GM18867 (cell line): Measurements from ENCODE around the gene SPG11.
"Not testable (repeated sequence)": the region's sequence is repeated elsewhere in the genome, so short reads cannot be mapped to it uniquely, and the experiment has no call there.

ENCODE experiments used
- ATAC-seq: cut with Tn5 transposase; IDR thresholded peaks from one replicate; pipeline ENCODE4 v1.9.1; 2021; ENCODE audit warnings: mild to moderate bottlenecking, moderate library complexity; ENCODE audit not compliant: unreplicated experiment

Gene SPG11

DNA sequence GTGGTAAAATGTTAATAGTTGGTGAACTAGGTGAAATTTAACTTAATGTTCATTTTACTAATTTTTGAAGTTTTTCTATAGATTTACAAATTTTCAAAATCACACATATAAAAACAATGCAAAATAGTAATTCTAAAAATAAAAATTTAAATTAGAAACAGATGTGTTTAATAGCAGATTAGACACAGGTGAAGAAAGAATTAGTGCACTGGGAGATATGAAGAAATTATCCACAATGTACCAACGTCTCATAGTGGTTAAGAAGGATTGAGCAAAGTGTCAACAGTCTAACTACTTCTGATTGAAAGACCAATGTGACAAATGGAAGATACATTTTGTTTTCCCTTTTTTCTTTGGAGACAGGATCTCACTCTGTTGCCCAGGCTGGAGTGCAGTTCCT, 26.5 kb downstream of the SPG11 start:
- ATAC-seq = no peak

DNA sequence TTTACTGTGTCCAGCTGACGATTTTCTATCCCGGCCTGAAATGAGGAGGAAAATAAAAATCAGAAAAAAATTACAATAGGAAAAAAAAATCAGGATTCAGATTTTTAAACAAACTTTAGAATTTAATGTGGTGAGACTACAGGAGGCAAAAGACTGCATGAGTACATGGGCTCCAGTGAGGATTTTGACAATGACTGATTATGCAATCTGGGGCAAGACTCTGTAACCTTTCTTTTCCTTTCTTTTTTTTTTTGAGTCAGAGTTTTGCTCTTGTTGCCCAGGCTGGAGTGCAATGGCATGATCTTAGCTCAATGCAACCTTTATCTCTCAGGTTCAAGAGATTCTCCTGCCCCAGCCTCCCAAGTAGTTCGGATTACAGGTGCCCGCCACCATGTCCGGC, 29.9 kb downstream of the SPG11 start:
- no peak for ATAC-seq

DNA sequence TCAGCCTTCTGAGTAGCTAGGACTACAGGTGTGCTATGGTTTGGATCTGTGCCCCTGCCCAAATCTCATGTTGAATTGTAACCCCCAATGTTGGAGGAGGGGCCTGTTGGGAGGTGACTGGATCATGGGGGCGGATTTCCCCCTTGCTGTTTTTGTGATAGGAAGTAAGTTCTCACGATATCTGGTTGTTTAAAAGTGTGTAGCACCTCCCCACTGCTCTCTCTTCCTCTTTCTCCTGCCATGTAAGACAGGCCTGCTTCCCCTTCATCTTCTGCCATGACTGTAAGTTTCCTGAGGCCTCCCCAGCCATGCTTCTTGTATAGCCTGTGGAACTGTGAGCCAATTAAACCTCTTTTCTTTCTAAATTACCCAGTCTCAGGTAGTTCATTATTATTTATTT, 38.2 kb downstream of the SPG11 start:
- not testable (repeated sequence) for ATAC-seq

DNA sequence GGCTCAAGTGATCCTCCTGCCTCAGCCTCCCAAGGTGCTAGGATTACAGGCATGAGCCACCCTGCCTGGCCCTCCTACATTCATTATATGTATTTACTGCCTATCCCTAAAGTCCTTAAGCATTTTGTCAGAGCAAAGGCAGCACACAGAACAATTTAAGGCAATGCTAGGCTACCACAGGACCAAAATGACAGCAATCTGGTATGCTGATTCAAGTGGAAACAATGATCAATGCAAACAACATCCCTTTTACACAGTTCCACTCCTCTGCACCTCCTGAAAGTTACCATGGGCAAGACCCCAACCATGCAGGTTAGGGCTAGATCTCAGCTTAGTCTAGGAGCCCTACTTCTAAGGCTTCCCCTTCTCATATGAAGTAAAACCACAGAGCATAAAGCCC, 40.3 kb downstream of the SPG11 start:
- ATAC-seq = no peak

DNA sequence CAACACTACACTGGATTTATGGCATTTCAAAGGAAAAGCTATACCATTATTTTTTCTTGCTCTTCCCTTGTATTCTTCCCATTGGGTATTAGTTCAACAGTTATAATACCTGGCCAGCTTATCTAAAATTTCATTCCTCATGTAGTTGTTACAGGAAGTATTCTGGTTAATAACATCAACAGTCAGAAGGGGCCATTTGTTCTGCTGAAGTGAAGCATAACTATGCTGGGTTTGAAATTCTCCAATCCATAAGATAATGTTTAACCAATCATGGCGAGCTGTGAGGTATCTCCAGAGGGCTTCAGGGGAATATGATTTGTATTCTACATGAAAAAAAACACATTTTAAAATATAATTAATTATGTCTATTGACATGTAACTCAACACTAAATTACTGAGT, 43.4 kb downstream of the SPG11 start:
- ATAC-seq = no peak

DNA sequence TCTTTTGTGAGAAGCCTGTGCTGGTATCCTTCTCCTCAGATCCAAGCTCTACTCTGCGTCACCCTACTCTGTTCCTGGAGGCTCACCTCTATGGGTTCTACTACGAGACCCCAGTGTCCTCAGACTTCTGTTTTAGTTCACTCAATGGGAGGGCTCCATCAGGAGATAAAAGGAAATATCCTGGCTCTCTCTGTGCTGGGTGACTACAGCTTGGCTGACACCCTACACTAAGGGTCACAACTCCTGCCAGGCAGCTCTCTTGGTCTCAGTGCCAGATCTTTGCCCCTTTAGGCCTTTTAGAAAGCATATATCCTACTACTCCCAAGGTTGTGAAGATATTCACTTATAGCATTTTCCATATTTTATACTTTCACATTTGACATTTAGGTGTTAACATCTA, 46.5 kb downstream of the SPG11 start:
- ATAC-seq = no peak

DNA sequence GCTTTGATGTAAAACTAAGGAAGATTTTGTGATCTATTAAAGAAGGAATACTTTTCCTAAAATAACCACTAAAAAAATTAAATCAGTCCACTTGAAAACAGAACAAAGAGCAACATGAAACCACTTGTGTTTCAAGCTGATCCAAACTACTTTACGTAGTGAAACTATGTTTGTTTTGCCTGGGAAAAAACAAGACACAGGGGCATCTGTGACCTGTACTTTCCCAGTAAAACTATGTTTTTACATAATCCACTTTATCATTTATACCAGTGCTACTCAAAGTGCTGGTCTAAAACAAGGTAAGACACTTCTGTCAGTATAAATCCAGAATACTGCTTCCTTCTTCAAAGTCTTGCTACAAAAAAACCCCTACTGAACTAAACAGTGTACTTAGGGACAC, 56.7 kb downstream of the SPG11 start:
- ATAC-seq = no peak

DNA sequence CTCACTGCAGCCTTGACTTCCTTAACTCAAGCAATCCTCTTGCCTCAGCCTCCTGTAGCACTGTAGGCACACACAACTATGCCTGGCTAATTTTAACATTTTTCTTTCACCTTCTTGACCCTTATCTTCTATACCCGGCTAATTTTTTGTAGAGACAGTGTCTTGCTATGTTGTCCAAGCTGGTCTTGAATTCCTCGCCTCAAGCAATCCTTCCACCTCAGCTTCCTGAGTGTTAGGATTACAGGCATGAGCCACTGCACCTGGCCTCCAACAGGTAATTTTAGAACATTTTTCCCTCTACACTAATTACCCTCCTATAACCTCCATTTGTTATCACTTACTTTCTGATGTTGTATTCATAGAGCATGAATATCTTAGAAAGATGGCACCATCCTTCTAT, 60.3 kb downstream of the SPG11 start:
- ATAC-seq = no peak

DNA sequence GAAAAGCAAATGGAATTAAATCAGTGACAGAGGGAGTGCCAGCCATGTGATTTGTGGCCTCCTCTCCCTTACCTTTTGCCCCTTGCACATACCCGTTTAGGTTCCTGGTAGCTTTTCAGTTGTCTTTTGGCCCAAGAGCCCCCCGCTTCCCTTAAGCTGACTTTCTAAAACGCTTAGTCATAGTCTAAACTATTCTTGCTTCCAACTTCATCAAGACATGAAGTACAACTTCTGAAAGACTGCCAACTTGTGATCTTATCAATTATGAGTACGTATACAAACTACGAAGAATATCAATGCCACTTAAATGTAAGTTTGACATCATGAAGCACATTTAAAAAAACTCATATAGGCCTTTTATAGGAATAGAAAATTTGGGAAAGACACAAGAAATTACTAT, 64.6 kb downstream of the SPG11 start:
- no peak for ATAC-seq

DNA sequence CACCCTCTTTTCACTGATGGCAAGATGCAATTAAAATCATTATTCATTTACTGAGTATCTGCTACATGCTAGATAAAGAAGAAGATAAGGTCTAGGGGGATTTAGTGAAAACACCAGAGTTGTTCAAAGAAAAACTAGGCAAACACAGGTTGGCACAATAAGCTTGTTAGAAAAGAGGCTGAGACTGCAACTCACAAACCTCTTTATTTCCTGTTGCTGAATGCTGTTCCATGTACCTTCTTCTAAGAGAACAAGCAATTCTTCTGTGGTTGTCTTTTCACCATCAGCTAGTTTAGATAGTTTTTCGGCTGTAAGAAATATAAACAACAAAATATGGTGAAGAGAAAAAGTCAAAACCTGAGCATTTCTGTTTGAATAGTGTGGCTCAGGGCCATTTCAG, 65.4 kb downstream of the SPG11 start:
- ATAC-seq = no peak

DNA sequence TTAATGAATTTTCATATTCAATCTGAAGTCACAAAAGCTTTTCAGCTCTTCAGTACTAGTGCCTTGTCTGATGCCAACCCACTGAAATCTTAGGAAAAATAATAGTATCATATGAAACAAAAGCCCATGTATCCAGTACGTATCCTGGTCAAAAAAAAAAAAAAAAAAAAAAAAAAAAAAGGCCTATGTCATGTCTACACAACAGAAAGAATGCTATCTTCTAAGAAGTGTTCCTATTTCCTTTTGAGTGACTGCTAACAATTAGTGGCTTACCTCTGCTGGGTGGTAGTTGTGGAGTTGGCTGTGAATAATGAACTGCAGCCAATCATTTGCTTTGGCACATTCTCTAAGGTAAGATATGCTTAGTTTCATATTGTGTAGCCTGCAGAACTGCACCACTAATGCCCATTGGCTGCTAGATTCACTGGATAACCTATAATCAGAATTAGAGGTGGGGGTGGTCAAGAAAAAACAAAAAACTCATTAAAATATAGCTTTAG, 66.9 kb downstream of the SPG11 start:
- ATAC-seq = no peak

DNA sequence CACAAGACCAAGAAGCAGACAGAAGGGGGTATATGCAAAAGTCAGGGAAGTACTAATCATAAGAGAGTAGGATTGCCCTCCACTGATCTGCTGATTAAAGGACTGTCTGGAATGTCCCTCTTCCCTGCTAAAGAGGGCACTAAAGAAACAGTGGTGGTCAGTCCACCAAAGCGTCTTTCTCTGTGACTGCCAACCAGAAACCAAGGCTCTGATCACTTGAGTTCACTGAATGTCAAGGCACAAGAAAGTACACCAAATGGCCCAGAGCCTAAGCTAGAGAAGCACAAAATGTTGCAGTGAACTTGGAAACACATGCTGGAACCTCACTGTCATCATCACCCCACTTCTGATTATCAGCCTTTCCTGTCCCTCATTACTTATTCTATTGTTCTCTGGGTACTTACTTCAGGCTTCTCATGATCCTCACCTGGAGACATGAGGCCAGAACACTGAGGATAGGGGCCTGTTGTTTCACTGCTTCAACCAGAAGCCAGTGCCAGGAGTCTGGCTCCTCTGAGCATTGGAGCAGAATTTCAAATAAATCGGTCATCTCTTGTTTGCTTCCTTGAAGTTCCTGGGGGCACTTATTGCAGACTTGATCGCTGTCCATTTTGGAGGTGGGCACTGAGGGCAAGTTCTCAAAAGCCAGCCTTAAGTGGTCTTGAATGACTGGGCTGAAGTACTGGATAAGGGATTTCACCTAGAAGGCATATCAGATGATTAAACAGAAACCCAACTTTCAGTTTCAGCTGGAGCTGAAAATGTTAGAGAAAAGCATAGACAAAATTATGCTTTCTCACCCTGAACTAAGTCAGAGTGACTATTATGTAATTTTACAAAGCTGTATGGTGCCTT, 67.6 kb downstream of the SPG11 start:
- ATAC-seq = no peak

DNA sequence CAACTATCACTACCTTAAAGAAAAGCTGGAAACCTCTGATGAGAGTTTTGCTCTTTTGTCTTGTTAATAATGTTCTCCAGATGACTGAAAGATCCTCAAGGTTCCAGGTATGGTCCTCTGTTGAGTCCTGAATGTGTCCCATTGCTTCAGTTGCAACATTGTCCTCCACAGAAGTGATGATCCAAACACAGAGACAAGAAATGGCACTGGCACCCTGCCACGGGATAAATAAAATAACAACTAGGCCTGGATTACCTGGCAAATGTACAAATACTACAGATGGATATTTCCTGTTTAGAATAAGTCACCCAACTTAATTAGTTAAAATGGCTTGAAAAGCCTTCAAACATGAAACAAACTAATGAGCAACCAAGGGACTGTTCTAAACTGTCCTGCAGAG, 68.2 kb downstream of the SPG11 start:
- ATAC-seq = no peak

DNA sequence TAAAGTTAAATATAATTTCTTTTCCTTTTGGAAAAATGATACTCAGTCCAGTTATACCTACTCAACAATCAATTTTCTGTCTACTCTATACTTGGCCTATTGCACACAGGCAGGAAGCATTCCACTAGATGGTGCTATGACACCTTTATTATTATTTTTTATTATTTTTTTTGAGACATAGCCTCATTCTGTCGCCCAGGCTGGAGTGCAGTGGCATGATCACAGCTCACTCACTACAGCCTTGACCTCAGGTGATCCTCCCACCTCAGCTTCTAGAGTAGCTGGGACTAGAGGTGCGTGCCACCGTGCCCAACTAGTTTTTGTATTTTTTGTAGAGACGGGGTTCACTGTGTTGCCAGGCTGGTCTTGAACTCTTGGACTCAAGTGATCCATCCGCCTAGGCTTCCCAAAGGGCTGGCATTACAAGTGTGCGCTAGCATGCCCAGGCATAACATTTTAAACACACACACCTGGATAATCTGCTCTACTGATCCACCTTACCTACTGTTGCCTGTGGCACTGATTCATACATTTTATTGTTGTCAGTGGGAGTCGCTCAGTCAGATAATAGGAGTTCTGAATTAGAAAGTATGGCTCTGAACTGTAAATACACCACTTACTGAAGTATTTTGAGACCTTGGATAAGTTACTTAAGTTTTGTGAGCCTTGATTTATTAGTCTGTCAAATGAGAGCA, 70.3 kb downstream of the SPG11 start:
- ATAC-seq = no peak

DNA sequence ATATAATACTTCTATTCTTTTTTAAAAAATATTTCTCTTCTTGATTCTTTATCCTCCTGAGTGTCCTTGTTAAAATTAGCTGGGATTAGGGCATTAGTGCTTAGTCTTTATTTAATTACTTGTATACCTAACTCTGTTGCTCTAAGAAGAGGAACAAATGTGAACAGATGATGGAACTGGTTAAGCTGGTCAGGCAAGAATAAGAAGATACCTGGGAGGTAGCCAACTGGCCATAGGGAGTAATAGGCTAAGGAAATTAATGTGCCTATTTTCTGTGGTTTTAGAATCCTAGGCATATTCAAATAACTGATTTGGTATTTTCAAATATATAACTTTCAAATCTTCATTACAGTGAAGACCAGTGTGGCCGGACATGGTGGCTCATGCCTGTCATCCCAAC, 72.1 kb downstream of the SPG11 start:
- ATAC-seq = no peak

DNA sequence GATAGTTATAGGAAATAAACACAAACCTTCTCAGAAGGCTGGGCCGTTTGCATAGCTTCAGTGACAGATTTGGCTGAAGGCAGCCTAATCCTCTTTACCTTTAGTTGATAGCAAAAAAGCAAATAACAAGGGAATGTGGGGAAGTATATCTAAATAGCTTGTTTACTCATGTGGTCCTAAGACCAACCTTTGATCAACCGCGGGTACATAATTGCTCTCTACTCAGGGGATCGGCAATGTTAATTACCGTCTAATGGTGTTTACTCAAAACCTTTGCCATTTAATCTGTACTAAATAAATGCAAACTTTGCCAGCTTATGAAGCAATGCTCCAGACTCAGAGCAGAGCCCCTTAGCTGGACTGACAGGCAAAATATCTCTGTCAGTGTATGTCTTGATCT, 74.9 kb downstream of the SPG11 start:
- ATAC-seq = no peak

DNA sequence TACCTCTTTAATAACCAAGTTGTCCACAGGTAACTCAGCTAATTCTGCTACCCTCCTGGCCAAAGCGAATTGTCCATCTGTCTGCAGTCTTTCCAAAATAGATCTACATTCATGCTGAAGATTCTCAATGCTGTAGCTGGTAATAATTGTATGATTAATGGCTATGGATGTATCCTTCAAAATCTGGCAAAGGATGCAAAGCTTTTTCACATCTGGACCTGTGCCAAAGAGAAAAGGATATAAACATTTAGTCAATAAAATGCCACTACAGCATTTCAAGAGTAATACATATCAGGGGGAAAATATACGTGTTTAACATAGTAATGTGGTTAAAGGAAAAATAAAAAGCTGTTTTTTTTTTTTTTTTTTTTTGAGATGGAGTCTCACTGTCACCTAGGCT, 77.8 kb downstream of the SPG11 start:
- ATAC-seq = no peak

DNA sequence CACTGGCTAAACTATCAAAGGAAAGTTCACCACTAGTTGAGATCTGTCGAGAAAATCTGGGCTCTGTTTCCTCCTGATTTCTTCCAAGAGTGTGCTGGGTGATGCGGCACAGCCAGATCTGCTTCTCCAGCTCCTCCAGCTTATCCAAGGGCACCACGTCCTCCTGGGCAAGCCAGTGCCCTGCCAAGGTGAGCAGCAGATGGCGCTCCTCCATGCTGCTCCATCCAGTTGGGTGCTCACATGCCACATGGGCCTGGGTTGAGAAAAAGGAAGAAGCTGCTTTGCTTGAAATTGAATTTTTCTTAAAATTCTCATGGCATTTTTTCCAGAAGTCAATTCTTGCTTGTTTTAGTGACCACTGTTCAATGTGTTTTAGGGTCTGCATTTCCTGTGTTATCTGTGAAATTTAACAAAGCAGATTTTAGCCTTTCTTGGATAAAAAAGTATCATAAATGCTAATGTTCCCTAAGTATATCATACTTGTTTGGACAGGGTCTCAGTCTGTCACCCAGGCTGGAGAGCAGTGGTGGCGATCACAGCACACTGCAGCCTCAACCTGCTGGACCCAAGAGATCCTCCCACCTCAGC, 79.2 kb downstream of the SPG11 start:
- no peak for ATAC-seq

DNA sequence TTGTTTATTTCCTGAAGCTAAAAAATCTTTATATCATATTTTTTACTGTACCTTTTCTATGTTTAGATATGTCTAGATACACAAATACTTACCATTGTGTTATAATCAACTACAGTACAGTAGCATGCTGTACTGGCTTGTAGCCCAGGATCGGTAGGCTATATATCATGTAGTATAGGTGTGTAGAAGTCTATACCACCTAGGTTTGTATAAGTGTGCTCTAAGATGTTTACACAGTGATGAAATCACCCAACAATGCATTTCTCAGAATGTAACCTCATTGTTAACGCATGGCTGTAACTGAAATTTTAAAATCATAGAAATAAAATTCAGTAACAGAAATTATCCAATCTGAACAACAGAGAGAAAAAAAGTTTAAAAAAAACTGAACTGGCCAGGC, 83.4 kb downstream of the SPG11 start:
- no peak for ATAC-seq

DNA sequence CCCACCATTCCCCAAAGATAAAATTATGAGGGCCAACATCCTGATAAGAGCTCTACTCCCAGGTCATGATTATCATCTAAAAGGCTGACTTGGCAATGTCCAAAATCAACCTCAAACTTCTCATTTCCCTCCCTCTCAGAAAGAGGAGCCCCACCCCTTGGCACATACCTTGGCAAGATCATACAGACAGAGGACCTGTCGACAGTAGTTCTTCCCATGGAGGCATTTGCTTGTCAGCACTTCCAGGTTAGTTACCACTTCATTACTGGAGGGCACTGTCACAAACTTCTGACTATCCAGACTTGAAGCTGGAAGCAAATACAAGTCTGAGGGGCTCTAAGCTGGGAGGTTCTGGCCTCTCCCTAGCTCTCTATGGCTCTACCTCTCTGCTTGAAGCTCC, 88.7 kb downstream of the SPG11 start:
- no peak for ATAC-seq

DNA sequence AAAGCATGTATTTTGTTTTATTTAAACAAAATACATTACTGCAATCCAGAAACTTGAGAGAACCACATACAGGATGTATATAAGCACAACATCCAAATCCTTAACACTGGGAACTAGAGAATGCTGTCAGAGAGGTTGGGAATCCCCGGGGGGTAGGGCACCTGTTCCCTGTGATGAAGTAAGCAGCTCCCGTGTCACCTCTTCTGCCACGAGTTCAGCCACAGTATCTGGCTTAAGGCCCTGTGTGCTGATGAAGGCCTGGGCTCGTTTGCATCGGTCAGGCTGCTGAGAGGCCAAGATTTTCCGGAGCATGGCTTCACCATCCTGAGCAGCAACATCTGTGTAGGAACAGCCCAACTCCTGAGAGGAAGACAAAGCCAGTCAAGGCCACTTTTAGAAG, 90.1 kb downstream of the SPG11 start:
- ATAC-seq = no peak

DNA sequence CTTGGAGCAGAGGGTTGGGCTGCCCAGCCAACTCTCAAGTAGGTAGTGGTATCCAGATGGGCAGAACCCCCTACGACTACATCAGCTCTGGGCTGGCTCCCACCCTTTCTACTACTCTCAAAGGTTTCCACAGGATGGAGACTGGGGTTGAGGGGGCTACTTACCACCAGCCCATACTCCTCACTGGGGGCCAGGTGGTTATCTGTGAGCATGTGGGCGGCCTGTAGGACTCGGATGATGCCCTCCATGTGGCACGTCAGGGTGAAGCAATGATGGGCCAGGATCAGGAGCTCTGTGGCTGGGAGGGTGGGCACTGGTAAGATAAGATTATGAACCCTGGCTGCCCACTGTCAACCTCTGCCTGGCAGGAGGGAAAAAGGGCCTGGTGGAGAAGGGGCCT, 93.1 kb downstream of the SPG11 start:
- no peak for ATAC-seq
